ENCODE results near the gene GFRAL.

The GFRAL gene

DNA sequence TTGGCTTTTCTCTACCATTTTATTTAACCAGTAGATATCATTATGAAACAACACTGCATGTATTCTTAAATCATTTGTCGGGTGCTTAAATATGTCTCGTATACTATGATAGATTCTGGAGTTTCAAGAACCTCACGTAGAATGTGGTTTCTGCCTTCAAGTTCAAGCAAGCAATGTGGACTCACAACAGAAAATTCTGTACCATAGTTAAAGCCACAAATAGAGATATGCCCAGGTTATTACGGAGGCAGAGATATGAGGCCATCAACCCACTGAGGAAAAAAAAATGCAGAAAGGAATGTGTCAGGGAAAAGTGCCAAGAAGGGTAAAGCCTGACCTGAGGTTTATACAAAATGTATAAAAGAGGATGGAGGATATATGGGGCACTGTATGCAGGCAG, 109.9 kb downstream of the GFRAL start:
- no peak for DNase-seq

DNA sequence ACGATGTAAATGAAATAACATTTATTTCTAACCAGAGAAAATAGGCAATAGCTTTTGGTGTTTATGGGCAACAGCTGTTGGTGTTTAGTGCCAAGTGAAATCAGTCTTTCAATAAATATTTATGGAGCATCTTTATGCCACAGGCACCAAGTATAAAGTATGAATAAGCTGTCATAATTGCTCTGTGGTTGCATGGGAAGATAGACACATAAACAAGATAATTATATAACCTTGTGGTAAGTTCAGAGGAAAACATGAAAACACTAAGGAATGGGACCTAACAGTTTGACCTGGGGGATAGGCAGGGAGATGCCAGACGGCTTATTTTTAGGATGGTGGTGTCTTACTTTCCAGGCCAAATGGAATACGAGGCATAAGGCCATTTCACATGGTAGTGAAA, 110.9 kb downstream of the GFRAL start:
- no peak for DNase-seq

DNA sequence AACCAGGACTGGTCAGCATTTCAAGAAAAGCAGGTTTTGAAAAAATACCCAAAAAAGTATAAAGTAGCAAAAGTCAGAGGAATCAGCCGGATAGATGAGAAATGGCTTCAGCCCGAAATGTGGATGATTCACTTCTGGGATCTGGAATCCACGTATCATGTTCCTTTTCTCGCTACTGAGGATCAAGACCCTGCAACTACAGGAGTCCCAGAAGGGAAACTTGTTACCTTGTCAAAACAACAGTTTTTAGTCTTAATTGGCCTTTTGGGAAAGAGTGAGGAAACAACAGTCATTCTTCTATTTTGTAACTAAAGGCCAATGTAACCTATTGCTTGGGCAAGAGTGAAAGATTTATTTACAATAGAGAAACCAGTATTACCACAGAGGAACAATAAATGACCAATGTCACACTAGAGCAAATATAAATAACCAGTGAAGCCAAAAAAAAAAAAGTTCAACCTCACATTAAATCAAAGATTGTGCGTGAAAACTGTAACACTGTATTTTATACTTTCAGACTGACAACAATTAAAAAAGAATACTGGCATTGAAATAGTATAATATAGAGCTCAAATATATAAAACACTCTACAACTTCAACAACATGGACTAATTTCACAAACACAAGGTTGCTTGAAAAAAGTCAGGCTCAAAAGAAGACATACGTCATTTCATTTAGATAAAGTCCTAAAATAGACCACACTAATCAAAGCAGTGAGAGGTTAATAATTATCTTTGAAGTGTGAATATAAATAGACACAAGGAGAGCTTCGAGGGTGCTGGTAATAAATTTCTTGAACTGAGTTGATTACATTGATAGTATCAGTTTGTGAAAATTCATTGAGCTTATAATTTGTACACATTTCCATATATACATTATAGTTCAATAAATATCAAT, 116.2 kb downstream of the GFRAL start:
- DNase-seq = no peak

DNA sequence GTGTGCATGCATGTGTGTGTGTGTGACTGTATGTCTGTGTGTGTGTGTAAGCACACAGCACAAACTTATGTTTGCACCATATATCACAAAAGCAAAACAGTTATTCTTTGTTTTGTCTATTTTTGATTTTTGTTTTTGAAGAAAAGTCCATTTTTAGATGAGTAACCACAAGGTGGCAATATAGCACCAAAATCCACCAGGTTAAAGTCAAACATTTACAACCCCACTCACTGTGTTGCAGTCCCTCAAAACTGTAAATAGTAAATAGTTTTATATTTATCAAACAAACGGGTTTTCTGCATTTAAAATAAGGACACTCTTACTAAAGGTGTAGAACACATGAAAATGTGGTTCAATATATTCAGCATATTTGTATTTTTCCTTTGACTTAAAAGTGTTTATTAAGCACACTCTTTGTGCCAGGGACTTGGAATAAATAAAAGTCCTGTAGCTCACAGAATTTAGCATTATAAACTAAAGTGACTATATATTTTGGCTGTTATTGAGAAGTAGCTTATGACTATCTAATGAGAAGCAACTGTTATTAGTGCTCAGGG, 118.5 kb downstream of the GFRAL start:
- no peak for DNase-seq

DNA sequence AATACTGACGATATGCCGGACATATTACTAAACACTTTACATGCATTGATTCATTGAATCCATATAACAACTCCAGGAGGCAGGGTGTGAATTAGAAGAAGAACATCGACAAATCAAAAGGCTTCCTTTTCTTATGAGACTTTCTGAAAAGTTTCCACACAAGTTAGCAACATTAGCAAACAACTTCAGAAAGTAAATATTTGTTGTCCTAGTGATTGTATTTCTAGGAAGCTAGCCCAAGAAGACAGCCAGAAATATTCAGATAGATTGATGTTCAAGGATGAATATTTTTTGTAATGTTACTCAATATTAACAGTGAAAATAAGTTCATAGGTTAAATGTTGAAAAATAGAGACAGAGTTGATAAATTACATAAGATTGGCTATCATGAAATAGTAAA, 120.6 kb downstream of the GFRAL start:
- no peak for DNase-seq

DNA sequence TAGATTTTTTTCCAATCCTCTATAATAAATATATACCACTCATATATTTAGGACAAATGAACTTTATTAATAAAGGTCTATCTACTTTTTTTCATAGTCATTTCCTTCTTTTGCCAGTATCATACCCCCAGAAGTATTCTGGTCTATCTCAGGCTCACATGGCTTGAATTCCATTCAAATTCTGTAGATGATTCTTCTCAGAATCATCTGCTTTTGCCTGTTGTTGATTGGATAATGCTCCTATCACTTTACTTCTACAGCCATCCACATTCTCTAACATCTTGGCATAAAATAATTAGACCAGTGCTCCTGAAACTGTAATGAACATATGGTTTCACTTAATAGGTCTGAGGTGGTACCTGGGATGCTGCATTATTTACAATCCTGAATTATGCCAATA, 121.2 kb downstream of the GFRAL start:
- DNase-seq = no peak

DNA sequence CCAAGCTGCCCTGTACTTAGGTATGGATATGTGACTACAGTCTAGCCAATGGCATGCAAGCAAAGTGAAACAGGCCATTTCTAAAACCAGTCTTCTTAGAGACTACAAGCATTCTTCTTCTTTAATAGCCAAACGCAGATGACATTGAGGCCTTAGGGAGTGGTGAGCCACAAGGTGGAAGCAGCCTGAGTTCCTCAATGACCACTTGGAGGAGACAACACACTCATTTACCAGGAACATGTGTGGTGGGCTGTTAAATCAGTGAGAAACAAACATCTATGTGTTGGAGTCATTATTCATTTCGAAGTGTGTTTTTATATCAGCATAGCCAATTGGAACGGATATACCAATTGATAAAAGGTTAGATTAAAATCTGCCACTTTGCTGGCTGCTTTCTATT, 122.0 kb downstream of the GFRAL start:
- DNase-seq = no peak

DNA sequence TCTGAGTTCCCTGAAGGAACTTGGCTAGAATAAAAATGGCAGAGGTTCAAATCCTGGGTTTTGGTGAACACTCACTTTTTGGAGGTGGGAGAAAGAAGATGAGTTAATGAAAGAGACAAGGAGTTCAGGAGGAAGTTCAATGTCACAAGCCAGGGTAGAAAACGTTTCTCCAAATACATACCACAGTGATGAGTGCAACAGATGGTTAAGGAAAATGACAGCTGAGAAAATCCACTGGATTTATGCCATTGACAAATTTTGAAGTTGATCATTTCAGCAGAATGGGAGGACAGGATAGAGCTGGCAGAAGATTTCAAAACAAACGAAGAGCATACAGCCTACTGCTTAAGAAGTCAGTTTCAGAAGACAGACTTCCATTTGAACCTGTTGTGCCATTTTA, 122.7 kb downstream of the GFRAL start:
- no peak for DNase-seq
